Globus pallidus (tissue), 1 donor: Measurements from ENCODE around the gene BRD2.

ENCODE experiments used
- DNase-seq: peaks from one replicate; pipeline ENCODE4 v3.0.0-alpha.2; 2015; ENCODE audit warnings: low spot score

BRD2 gene

GRCh38 chr6:32995448-32995847 lies 27.1 kb downstream of the BRD2 start:
- no peak for DNase-seq

GRCh38 chr6:33000055-33000454 lies 31.7 kb downstream of the BRD2 start:
- DNase-seq: no peak

GRCh38 chr6:33001685-33002084 lies 33.3 kb downstream of the BRD2 start:
- DNase-seq: no peak

- DNase-seq: no peak
Observed at GRCh38 chr6:33004940-33005339, 36.5 kb downstream of the BRD2 start.

- DNase-seq: no peak
Observed at GRCh38 chr6:33007831-33008400, 39.5 kb downstream of the BRD2 start.

- DNase-seq: peak; percentile 33
Observed at GRCh38 chr6:33008944-33009861, 40.8 kb downstream of the BRD2 start, which contains the start of gene HLA-DOA. TSS of gene HLA-DOA (minus strand) at chr6:33009591.

- no peak for DNase-seq
Observed at GRCh38 chr6:33010356-33010755, 42.0 kb downstream of the BRD2 start.

GRCh38 chr6:33013608-33014007 lies 45.2 kb downstream of the BRD2 start:
- no peak for DNase-seq

GRCh38 chr6:33014841-33015634 lies 46.6 kb downstream of the BRD2 start:
- peak; percentile 76 for DNase-seq

- no peak for DNase-seq
Observed at GRCh38 chr6:33015798-33016197, 47.4 kb downstream of the BRD2 start.

GRCh38 chr6:33017018-33017417 lies 48.6 kb downstream of the BRD2 start:
- DNase-seq: no peak

GRCh38 chr6:33017694-33018353 lies 49.4 kb downstream of the BRD2 start:
- DNase-seq: no peak

GRCh38 chr6:33018418-33018817 lies 50.0 kb downstream of the BRD2 start:
- no peak for DNase-seq

GRCh38 chr6:33018904-33019303 lies 50.5 kb downstream of the BRD2 start:
- peak; percentile 75 for DNase-seq

- no peak for DNase-seq
Observed at GRCh38 chr6:33019372-33019771, 51.0 kb downstream of the BRD2 start.

- DNase-seq: no peak
Observed at GRCh38 chr6:33021917-33022316, 53.5 kb downstream of the BRD2 start.

GRCh38 chr6:33023536-33023935 lies 55.1 kb downstream of the BRD2 start:
- DNase-seq: no peak

- DNase-seq: no peak
Observed at GRCh38 chr6:33024521-33024920, 56.1 kb downstream of the BRD2 start.

- no peak for DNase-seq
Observed at GRCh38 chr6:33028220-33028849, 59.9 kb downstream of the BRD2 start.

GRCh38 chr6:33029328-33030184 lies 61.2 kb downstream of the BRD2 start:
- peak; percentile 65 for DNase-seq

GRCh38 chr6:33030245-33030644 lies 61.9 kb downstream of the BRD2 start:
- no peak for DNase-seq
